Heart right ventricle (tissue), 16 donors: Measurements from ENCODE around the gene MYO10. TPM values are rescaled to one million over a fixed set of nuclear protein-coding genes. Genes with fewer than 3 reads are reported as not detected.

Experiments used
- ATAC-seq, 8 donors: fragments of 200-7000 bp; cut with Tn5 transposase; one replicate each; pipeline ENCODE4 v1.9.1; 2020; ENCODE audit warnings: mild to moderate bottlenecking in 8 of 8, moderate library complexity in 8 of 8, moderate number of reproducible peaks in 1 of 8
- DNase-seq, 2 donors: peaks; one replicate each; pipeline ENCODE4 v3.0.0-alpha.2; 2020
- H3K27ac ChIP-seq, 10 donors: fragments of 200-600 bp; sonication (generic) in 2 of 10; one replicate each; pipeline versions ENCODE4 v1.5.0 to v1.8.0; 2020 to 2022; ENCODE audit warnings: mild to moderate bottlenecking in 3 of 10
- H3K27me3 ChIP-seq, 7 donors: fragments of 200-600 bp; one replicate each; pipeline ENCODE4 v1.8.0; 2021 to 2022; ENCODE audit warnings: mild to moderate bottlenecking in 2 of 7
- H3K36me3 ChIP-seq, 9 donors: fragments of 200-600 bp; sonication (generic) in 1 of 9; one replicate each; pipeline versions ENCODE4 v1.5.0 to v1.8.0; 2020 to 2022; ENCODE audit warnings: mild to moderate bottlenecking in 2 of 9
- H3K4me1 ChIP-seq, 9 donors: fragments of 200-600 bp; sonication (generic) in 1 of 9; one replicate each; pipeline versions ENCODE4 v1.5.0 to v1.8.0; 2020 to 2022; ENCODE audit warnings: mild to moderate bottlenecking in 4 of 9
- H3K4me3 ChIP-seq, 10 donors: fragments of 200-600 bp; sonication (generic) in 2 of 10; one replicate each; pipeline versions ENCODE4 v1.5.0 to v1.8.0; 2020 to 2022; ENCODE audit warnings: mild to moderate bottlenecking in 7 of 10, moderate library complexity in 2 of 10
- H3K9me3 ChIP-seq, 11 donors: fragments of 200-600 bp in 10 of 11; sonication (generic) in 2 of 11; one replicate each; pipeline versions ENCODE4 v1.5.0 to v1.8.0; 2013 to 2022; ENCODE audit warnings: mild to moderate bottlenecking in 2 of 11, control low read depth in 1 of 11, moderate library complexity in 1 of 11
- WGBS, 2 donors: extraction: QIAGEN DNeasy Blood & Tissue Kit; methylation state at CpG; one replicate each; pipeline ENCODE4 v1.1.7; 2013; ENCODE audit warnings: inconsistent platforms in 1 of 2; 5-methylcytosine and 5-hydroxymethylcytosine counted together
- intact Hi-C, 10 donors: fragments of 100-400 bp; cut with DNase I; formaldehyde crosslinking; loops; one replicate each; pipeline versions ENCODE4 v1.11.1 to v1.14.2; 2022
- polyA plus RNA-seq, 2 donors: library from polyadenylated mRNA; stranded (reverse); fragments of 200-250 nt; gene quantifications; one replicate each; pipeline ENCODE4 v1.2.3, GENCODE V29; 2013
- total RNA-seq, 10 donors: library from RNA; stranded (reverse); fragmentation: NEBNext Ultra II Directional in 3 of 10; extraction: Animal tissue kit (Norgen Biotek cat#: 25700) in 3 of 10; gene quantifications; one replicate each; pipeline versions ENCODE4 v1.2.1 to v1.2.4, GENCODE V29; 2021 to 2023
- TF ChIP-seq, protein P1 (sequence below), 9 donors: fragments of 200-600 bp; sonication (generic) in 2 of 9; IDR thresholded peaks; one replicate each; pipeline versions ENCODE4 v1.5.0 to v1.8.0; 2021 to 2022; ENCODE audit warnings: antibody characterized with exemption in 9 of 9, mild to moderate bottlenecking in 5 of 9, moderate library complexity in 1 of 9
- donor health status: Arrhythmogenic right ventricular cardiomyopathy.
- donor health status: ischemic (EF 13 %, LVEDD 7.1; RV severe dilation, severe dysfunction).
- donor health status: healthy with polysubstance abuse.
- donor health status: DM: no; HTN: yes; CAD: no.
- donor health status: DM: no; HTN: no; CAD: no.
- donor health status: ischemic (EF 25% LVEDD 6.9; RV normal size, moderate dysfunction).
- donor health status: ischemic (EF 25% LVEDD 5.7; RV mildly dilated, moderate dysfunction).
- donor health status: healthy.
- donor health status: DM: yes; HTN: yes; CAD: no.
- donor health status: Ischemic cardiomyopathy.
- donor health status: ischemic (EF 35%, LVEDD 5.7; RV mildly dilated, moderate dysfunction).
- donor health status: nonischemic (EF 11% LVEDD 7.7; RV severe dilation, severe dysfunction).
- donor health status: DM: yes; HTN: yes; CAD: no.
- donor health status: PGD.
- donor health status: ischemic (EF 29% LVEDD 5.4; RV normal size, mild dysfunction).
- donor health status: nonischemic (EF 23%, LVEDD 6.1; RV moderate dilation, normal function).

The MYO10 gene
- total and polyA plus RNA-seq, 12 donors, result 1.2 to 8.2 (median 4.6) TPM

DNA sequence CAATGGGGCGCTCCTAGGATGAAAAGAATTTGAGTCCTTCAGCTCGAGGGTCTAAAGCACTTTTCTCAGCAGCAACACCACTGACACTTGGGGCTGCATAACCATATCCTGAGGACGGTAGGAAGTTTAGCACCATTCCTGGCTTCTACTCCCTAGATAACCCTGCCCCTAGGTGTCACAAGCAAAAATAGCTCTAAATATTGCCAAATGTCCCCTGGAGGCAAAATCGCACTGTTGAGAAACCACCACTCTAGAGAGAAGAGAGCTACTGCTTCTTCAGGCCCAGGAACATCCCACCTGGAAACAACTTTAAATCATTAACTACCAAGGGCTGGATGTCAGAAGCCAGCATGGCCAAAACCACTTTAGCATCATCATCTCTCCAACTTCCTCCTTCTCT lies 29.8 kb downstream of the MYO10 start:
- Histone ChIP-seq H3K27me3 (no peaks in the 10 kb centered on the region), H3K27ac (no peak overlapping the region), H3K36me3 (no peaks in the 10 kb centered on the region), H3K4me3 (no peak overlapping the region), H3K4me1 (peaks cover 0 to 9% (median 0%) of the 10 kb centered on the region in 9 donors), H3K9me3 (no peaks in the 10 kb centered on the region)
- TF ChIP-seq, protein P1, sequence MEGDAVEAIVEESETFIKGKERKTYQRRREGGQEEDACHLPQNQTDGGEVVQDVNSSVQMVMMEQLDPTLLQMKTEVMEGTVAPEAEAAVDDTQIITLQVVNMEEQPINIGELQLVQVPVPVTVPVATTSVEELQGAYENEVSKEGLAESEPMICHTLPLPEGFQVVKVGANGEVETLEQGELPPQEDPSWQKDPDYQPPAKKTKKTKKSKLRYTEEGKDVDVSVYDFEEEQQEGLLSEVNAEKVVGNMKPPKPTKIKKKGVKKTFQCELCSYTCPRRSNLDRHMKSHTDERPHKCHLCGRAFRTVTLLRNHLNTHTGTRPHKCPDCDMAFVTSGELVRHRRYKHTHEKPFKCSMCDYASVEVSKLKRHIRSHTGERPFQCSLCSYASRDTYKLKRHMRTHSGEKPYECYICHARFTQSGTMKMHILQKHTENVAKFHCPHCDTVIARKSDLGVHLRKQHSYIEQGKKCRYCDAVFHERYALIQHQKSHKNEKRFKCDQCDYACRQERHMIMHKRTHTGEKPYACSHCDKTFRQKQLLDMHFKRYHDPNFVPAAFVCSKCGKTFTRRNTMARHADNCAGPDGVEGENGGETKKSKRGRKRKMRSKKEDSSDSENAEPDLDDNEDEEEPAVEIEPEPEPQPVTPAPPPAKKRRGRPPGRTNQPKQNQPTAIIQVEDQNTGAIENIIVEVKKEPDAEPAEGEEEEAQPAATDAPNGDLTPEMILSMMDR (IDR thresholded peaks at IDR 0.05), result no peak
- ATAC-seq, result no peak
- no peak for DNase-seq
- intact Hi-C loops, result no loop called here
- 93 to 95% methylated on average over 4 of the region's 4 CpGs for WGBS, 2 donors

GRCh38 chr5:16903480-16904300 lies 32.4 kb downstream of the MYO10 start:
- intact Hi-C loops, result no loop called here
- H3K36me3 ChIP-seq, result no peaks in the 10 kb centered on the region
- H3K27ac ChIP-seq, result no peak overlapping the region
- H3K27me3 ChIP-seq, result peaks cover 0 to 3% (median 0%) of the 10 kb centered on the region in 7 donors
- 92 to 93% methylated on average over 7 of the region's 7 CpGs for WGBS, 2 donors
- DNase-seq (no peak), ATAC-seq (no peak)
- H3K4me1 ChIP-seq, result peaks cover 0 to 9% (median 0%) of the 10 kb centered on the region in 9 donors
- no peaks in the 10 kb centered on the region for H3K9me3 ChIP-seq
- TF ChIP-seq, protein P1 (IDR thresholded peaks at IDR 0.05), result no peak
- no peak overlapping the region for H3K4me3 ChIP-seq

GRCh38 chr5:16902846-16903245 lies 33.2 kb downstream of the MYO10 start:
- ATAC-seq, result no peak
- H3K27ac ChIP-seq, result no peak overlapping the region
- H3K4me1 ChIP-seq, result peaks cover 0 to 11% (median 0%) of the 10 kb centered on the region in 9 donors
- intact Hi-C loops, result no loop called here
- TF ChIP-seq, protein P1 (IDR thresholded peaks at IDR 0.05), result no peak
- H3K36me3 ChIP-seq, result no peaks in the 10 kb centered on the region
- WGBS, 2 donors, result 77 to 78% methylated on average over 9 of the region's 9 CpGs
- H3K27me3 ChIP-seq, result peaks cover 0 to 3% (median 0%) of the 10 kb centered on the region in 7 donors
- DNase-seq, result no peak
- no peak overlapping the region for H3K4me3 ChIP-seq
- no peaks in the 10 kb centered on the region for H3K9me3 ChIP-seq

GRCh38 chr5:16901021-16901644 lies 35.0 kb downstream of the MYO10 start:
- ATAC-seq (no peak), DNase-seq (no peak)
- TF ChIP-seq, protein P1 (IDR thresholded peaks at IDR 0.05), result no peak
- Histone ChIP-seq H3K4me3 (no peak overlapping the region), H3K4me1 (peaks cover 0 to 19% (median 0%) of the 10 kb centered on the region in 9 donors), H3K36me3 (no peaks in the 10 kb centered on the region), H3K9me3 (no peaks in the 10 kb centered on the region), H3K27me3 (peaks cover 0 to 7% (median 0%) of the 10 kb centered on the region in 7 donors), H3K27ac (no peak overlapping the region)
- intact Hi-C loops, result no loop called here
- WGBS, 2 donors, result 80 to 84% methylated on average over 13 of the region's 13 CpGs
